ENCODE results near the gene BIN1.

Gene BIN1

GRCh38 chr2:127091148-127091547 lies 15.8 kb downstream of the BIN1 start:
- TF ChIP-seq TAF1 (IDR thresholded peaks at IDR 0.05; ENCODE audit: borderline replicate concordance, insufficient read depth, low read length) = no peak
- TF ChIP-seq POLR2AphosphoS5 (IDR thresholded peaks at IDR 0.05; ENCODE audit: low read depth, low read length) = no peak
- TF ChIP-seq, protein P1, sequence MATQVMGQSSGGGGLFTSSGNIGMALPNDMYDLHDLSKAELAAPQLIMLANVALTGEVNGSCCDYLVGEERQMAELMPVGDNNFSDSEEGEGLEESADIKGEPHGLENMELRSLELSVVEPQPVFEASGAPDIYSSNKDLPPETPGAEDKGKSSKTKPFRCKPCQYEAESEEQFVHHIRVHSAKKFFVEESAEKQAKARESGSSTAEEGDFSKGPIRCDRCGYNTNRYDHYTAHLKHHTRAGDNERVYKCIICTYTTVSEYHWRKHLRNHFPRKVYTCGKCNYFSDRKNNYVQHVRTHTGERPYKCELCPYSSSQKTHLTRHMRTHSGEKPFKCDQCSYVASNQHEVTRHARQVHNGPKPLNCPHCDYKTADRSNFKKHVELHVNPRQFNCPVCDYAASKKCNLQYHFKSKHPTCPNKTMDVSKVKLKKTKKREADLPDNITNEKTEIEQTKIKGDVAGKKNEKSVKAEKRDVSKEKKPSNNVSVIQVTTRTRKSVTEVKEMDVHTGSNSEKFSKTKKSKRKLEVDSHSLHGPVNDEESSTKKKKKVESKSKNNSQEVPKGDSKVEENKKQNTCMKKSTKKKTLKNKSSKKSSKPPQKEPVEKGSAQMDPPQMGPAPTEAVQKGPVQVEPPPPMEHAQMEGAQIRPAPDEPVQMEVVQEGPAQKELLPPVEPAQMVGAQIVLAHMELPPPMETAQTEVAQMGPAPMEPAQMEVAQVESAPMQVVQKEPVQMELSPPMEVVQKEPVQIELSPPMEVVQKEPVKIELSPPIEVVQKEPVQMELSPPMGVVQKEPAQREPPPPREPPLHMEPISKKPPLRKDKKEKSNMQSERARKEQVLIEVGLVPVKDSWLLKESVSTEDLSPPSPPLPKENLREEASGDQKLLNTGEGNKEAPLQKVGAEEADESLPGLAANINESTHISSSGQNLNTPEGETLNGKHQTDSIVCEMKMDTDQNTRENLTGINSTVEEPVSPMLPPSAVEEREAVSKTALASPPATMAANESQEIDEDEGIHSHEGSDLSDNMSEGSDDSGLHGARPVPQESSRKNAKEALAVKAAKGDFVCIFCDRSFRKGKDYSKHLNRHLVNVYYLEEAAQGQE (IDR thresholded peaks at IDR 0.05; ENCODE audit: insufficient read depth in 1 of 2, low read depth in 2 of 2, low read length in 2 of 2) = no peak
- no peak for TF ChIP-seq SIN3A (IDR thresholded peaks at IDR 0.05; ENCODE audit: borderline replicate concordance, insufficient read depth, low read length)
- no peak for TF ChIP-seq FOXP2 (optimal IDR thresholded peaks at IDR 0.05; ENCODE audit: borderline replicate concordance, extremely low read depth, extremely low read length, insufficient read depth)

GRCh38 chr2:127090281-127091120 lies 16.5 kb downstream of the BIN1 start:
- TF ChIP-seq, protein P1 (IDR thresholded peaks at IDR 0.05; ENCODE audit: insufficient read depth in 1 of 2, low read depth in 2 of 2, low read length in 2 of 2) = no peak
- TF ChIP-seq FOXP2 (optimal IDR thresholded peaks at IDR 0.05; ENCODE audit: borderline replicate concordance, extremely low read depth, extremely low read length, insufficient read depth) (no peak), POLR2AphosphoS5 (IDR thresholded peaks at IDR 0.05; ENCODE audit: low read depth, low read length) (no peak), SIN3A (IDR thresholded peaks at IDR 0.05; ENCODE audit: borderline replicate concordance, insufficient read depth, low read length) (no peak), TAF1 (IDR thresholded peaks at IDR 0.05; ENCODE audit: borderline replicate concordance, insufficient read depth, low read length) (no peak)

DNA sequence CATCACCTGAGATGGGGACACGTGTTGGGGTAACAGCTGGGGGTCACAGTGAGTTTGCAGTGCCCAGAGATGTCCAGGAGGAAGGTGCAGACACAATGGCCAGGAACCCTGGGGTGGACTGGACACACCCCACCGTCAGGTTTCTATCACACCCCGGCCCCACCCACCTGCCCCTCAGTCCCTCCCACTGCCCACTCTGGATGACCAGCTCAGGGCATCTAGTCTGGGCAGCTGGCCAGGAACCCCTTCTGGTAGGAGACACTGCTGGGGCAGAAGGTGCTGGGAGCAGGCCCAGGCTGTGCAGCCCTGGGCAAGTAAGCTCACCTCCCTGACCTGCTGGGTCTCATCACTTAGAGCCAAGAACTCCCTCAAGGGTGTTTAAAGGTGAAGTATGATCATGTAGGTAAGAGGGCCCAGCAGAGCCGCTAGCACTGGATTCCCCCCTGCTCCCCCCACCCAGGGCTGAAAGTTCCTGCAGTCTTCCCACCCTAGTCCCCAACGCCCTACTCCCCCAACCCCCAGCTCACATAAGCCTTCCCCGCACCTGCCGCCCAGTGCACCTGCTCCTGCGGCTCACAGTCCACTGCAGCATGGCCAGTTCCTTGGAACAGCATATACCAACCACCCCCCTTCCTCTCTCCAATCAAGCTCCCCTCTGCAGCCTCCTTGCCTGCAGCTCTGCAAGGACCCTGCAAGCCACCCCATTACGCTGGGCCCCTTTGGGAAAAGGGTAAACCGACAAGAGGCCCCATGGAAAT lies 17.3 kb downstream of the BIN1 start:
- TF ChIP-seq FOXP2 (optimal IDR thresholded peaks at IDR 0.05; ENCODE audit: borderline replicate concordance, extremely low read depth, extremely low read length, insufficient read depth) (no peak), TAF1 (IDR thresholded peaks at IDR 0.05; ENCODE audit: borderline replicate concordance, insufficient read depth, low read length) (no peak), POLR2AphosphoS5 (IDR thresholded peaks at IDR 0.05; ENCODE audit: low read depth, low read length) (no peak), SIN3A (IDR thresholded peaks at IDR 0.05; ENCODE audit: borderline replicate concordance, insufficient read depth, low read length) (no peak)
- TF ChIP-seq, protein P1 (IDR thresholded peaks at IDR 0.05; ENCODE audit: insufficient read depth in 1 of 2, low read depth in 2 of 2, low read length in 2 of 2) = no peak

DNA sequence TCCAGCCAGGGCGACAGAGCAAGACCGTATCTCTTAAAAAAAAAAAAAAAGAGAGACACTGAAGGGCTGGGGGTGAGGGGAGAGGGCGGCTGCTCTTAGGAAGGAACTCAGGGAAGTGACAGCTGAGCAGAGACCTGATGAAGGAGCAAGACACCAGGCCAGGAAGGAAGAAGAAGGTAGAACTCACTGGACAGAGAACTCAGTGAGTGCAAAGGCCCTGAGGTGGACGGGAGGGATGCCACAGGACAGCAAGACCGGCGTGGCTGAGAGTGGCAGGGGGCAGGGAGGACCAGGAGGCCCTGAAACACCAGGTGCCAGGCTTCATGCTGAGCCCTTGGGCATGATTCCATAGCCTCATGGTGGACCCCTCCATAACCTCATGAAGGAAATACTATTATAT lies 18.2 kb downstream of the BIN1 start:
- TF ChIP-seq, protein P1 (IDR thresholded peaks at IDR 0.05; ENCODE audit: insufficient read depth in 1 of 2, low read depth in 2 of 2, low read length in 2 of 2) = no peak
- TF ChIP-seq FOXP2 (optimal IDR thresholded peaks at IDR 0.05; ENCODE audit: borderline replicate concordance, extremely low read depth, extremely low read length, insufficient read depth) (no peak), TAF1 (IDR thresholded peaks at IDR 0.05; ENCODE audit: borderline replicate concordance, insufficient read depth, low read length) (no peak), POLR2AphosphoS5 (IDR thresholded peaks at IDR 0.05; ENCODE audit: low read depth, low read length) (no peak), SIN3A (IDR thresholded peaks at IDR 0.05; ENCODE audit: borderline replicate concordance, insufficient read depth, low read length) (no peak)

Data from PFSK-1 (cell line).